H9 (cell line): Measurements from ENCODE around the gene DRICH1. TPM values are rescaled to one million over a fixed set of nuclear protein-coding genes. Genes with fewer than 3 reads are reported as not detected.
"Not testable (repeated sequence)": the region's sequence is repeated elsewhere in the genome, so short reads cannot be mapped to it uniquely, and the experiment has no call there.

Experiments used
- DNase-seq: peaks from one replicate; pipeline ENCODE4 v3.0.0-alpha.2; 2017
- H2AFZ ChIP-seq: one replicate; pipeline ENCODE4 v1.6.1; 2013; ENCODE audit warnings: mild to moderate bottlenecking, low read length, control low read depth, moderate library complexity
- H2AK5ac ChIP-seq: 2 replicates; pipeline ENCODE4 v1.6.1; 2013; ENCODE audit warnings: low read length, control low read depth, mixed read lengths; ENCODE audit not compliant: insufficient read length
- H2BK120ac ChIP-seq: one replicate; pipeline ENCODE4 v1.6.1; 2013; ENCODE audit warnings: low read depth, mild to moderate bottlenecking, low read length, control low read depth, inconsistent platforms; ENCODE audit not compliant: poor library complexity, severe bottlenecking
- H2BK12ac ChIP-seq: 2 replicates; pipeline ENCODE4 v1.6.1; 2013; ENCODE audit warnings: low read length, control low read depth, mixed read lengths, low read depth; ENCODE audit not compliant: insufficient read length
- H2BK15ac ChIP-seq: 2 replicates; pipeline ENCODE4 v1.6.1; 2013; ENCODE audit warnings: low read depth, low read length, control low read depth
- H2BK20ac ChIP-seq: one replicate; pipeline ENCODE4 v1.6.1; 2013; ENCODE audit warnings: low read depth, mild to moderate bottlenecking, low read length, control low read depth, inconsistent platforms; ENCODE audit not compliant: poor library complexity, severe bottlenecking
- H2BK5ac ChIP-seq: 2 replicates; pipeline ENCODE4 v1.6.1; 2013; ENCODE audit warnings: low read length, control low read depth, mixed read lengths; ENCODE audit not compliant: insufficient read length
- H3K14ac ChIP-seq: 2 replicates; pipeline ENCODE4 v1.6.1; 2013; ENCODE audit warnings: low read length, control low read depth; ENCODE audit not compliant: insufficient read depth
- H3K18ac ChIP-seq: 2 replicates; pipeline ENCODE4 v1.6.1; 2013; ENCODE audit warnings: low read depth, mild to moderate bottlenecking, mixed read lengths, low read length, control low read depth; ENCODE audit not compliant: insufficient read length
- H3K23ac ChIP-seq: 2 replicates; pipeline ENCODE4 v1.6.1; 2013; ENCODE audit warnings: low read length, control low read depth, mixed read lengths, low read depth; ENCODE audit not compliant: insufficient read length
- H3K23me2 ChIP-seq: 2 replicates; pipeline ENCODE4 v1.6.1; 2013; ENCODE audit warnings: low read depth, mild to moderate bottlenecking, mixed read lengths, low read length, control low read depth; ENCODE audit not compliant: insufficient read length, poor library complexity, severe bottlenecking
- H3K27ac ChIP-seq: 2 replicates; pipeline ENCODE4 v1.5.1; 2013; ENCODE audit warnings: low read length, control low read depth, mixed read lengths, low read depth; ENCODE audit not compliant: insufficient read length
- H3K27me3 ChIP-seq: 2 replicates; pipeline ENCODE4 v1.6.1; 2013; ENCODE audit warnings: low read length, control low read depth, inconsistent platforms; ENCODE audit not compliant: insufficient read depth
- H3K4ac ChIP-seq: 2 replicates; pipeline ENCODE4 v1.6.1; 2013; ENCODE audit warnings: low read depth, mild to moderate bottlenecking, control low read depth, inconsistent platforms, low read length, moderate library complexity
- H3K4me1 ChIP-seq: 2 replicates; pipeline ENCODE4 v1.6.1; 2013; ENCODE audit warnings: low read length, control low read depth, inconsistent platforms; ENCODE audit not compliant: insufficient read depth
- H3K4me2 ChIP-seq: 2 replicates; pipeline ENCODE4 v1.6.1; 2013; ENCODE audit warnings: low read length, control low read depth, mixed read lengths; ENCODE audit not compliant: insufficient read length, insufficient read depth
- H3K56ac ChIP-seq: 2 replicates; pipeline ENCODE4 v1.6.1; 2013; ENCODE audit warnings: low read depth, mild to moderate bottlenecking, mixed read lengths, low read length, control low read depth; ENCODE audit not compliant: insufficient read length
- H3K79me1 ChIP-seq: 2 replicates; pipeline ENCODE4 v1.6.1; 2013; ENCODE audit warnings: low read depth, mild to moderate bottlenecking, moderate library complexity, low read length, control low read depth, inconsistent platforms; ENCODE audit not compliant: insufficient read depth, poor library complexity, severe bottlenecking
- H3K79me2 ChIP-seq: 2 replicates; pipeline ENCODE4 v1.6.1; 2013; ENCODE audit warnings: low read length, control low read depth, inconsistent platforms; ENCODE audit not compliant: insufficient read depth
- H3K9ac ChIP-seq: 2 replicates; pipeline ENCODE4 v1.6.1; 2013; ENCODE audit warnings: low read length, control low read depth, mixed read lengths; ENCODE audit not compliant: insufficient read length; ENCODE audit errors: extremely low read depth
- H3K9me3 ChIP-seq: one replicate; pipeline ENCODE4 v1.6.1; 2013; ENCODE audit warnings: low read depth, low read length, inconsistent platforms; ENCODE audit not compliant: control insufficient read depth
- H3T11ph ChIP-seq: one replicate; pipeline ENCODE4 v1.6.1; 2013; ENCODE audit warnings: mild to moderate bottlenecking, low read length, control low read depth, inconsistent platforms
- H4K20me1 ChIP-seq: one replicate; pipeline ENCODE4 v1.6.1; 2013; ENCODE audit not compliant: control insufficient read depth, insufficient read length, insufficient read depth
- H4K5ac ChIP-seq: 2 replicates; pipeline ENCODE4 v1.6.1; 2013; ENCODE audit warnings: low read depth, mild to moderate bottlenecking, mixed read lengths, low read length, control low read depth; ENCODE audit not compliant: insufficient read length
- H4K8ac ChIP-seq: replicated peaks from 2 replicates; pipeline ENCODE4 v1.6.1; 2013; ENCODE audit warnings: low read length, control low read depth, mixed read lengths, low read depth; ENCODE audit not compliant: insufficient read length
- H4K91ac ChIP-seq: 2 replicates; pipeline ENCODE4 v1.6.1; 2013; ENCODE audit warnings: low read depth, mild to moderate bottlenecking, moderate library complexity, mixed read lengths, low read length, control low read depth; ENCODE audit not compliant: insufficient read length
- H3K27ac Mint-ChIP-seq, 3 experiments: 2 replicates in 2 of 3; 3 replicates in 1 of 3; pipeline ENCODE4 v1.8.0; 2020 to 2021; ENCODE audit warnings: mixed read lengths in 3 of 3, mild to moderate bottlenecking in 1 of 3, moderate library complexity in 1 of 3
- H3K27me3 Mint-ChIP-seq: 2 replicates; pipeline ENCODE4 v1.8.0; 2021; ENCODE audit warnings: low read depth, mild to moderate bottlenecking, moderate library complexity, mixed read lengths
- H3K36me3 Mint-ChIP-seq, 3 experiments: 2 replicates in 2 of 3; 3 replicates in 1 of 3; pipeline ENCODE4 v1.8.0; 2020 to 2021; ENCODE audit warnings: low read depth in 3 of 3, mixed read lengths in 3 of 3; ENCODE audit not compliant: insufficient read depth in 1 of 3
- H3K4me1 Mint-ChIP-seq, 2 experiments: 2 replicates each; pipeline ENCODE4 v1.8.0; 2020; ENCODE audit warnings: mixed read lengths in 2 of 2
- H3K4me3 Mint-ChIP-seq, 2 experiments: 2 replicates in 1 of 2; 3 replicates in 1 of 2; pipeline ENCODE4 v1.8.0; 2020 to 2021; ENCODE audit warnings: mild to moderate bottlenecking in 2 of 2, mixed read lengths in 2 of 2, moderate library complexity in 1 of 2
- H3K9me3 Mint-ChIP-seq, 2 experiments: 2 replicates in 1 of 2; 3 replicates in 1 of 2; pipeline ENCODE4 v1.8.0; 2020; ENCODE audit warnings: mild to moderate bottlenecking in 2 of 2, mixed read lengths in 2 of 2, moderate library complexity in 1 of 2
- CTCF ChIP-seq: fragments of 200-600 bp; sonication (generic); conservative IDR thresholded peaks from 3 replicates; pipeline ENCODE4 v1.8.0; 2021; ENCODE audit warnings: antibody characterized with exemption, mild to moderate bottlenecking
- WGBS: extraction: QIAGEN DNeasy Blood & Tissue Kit; methylation state at CpG from one replicate; pipeline ENCODE4 v1.1.7; 2013; ENCODE audit warnings: missing lambda C conversion rate, low lambda C conversion rate, mixed read lengths; ENCODE audit not compliant: insufficient read length; ENCODE audit errors: extremely low coverage; 5-methylcytosine and 5-hydroxymethylcytosine counted together
- total RNA-seq: library from RNA; stranded (reverse); gene quantifications from 2 replicates; pipeline ENCODE4 v1.2.1, GENCODE V29; 2021

The DRICH1 gene
- total RNA-seq, 1 experiment from 2014 or later: not detected

- Mint-ChIP-seq H3K4me3 (no peak overlapping the region), H3K9me3 (peaks cover 0 to 1% of the 10 kb centered on the region in 2 experiments; a peak in 1 of 5 replicates), H3K27me3 (no peaks in the 10 kb centered on the region), H3K36me3 (peaks cover 0 to 4% (median 2%) of the 10 kb centered on the region in 3 experiments; a peak in 5 of 7 replicates), H3K27ac (peak overlapping the region in 2 of 3 experiments; percentile 53 to 88; a peak in 2 of 7 replicates), H3K4me1 (peaks cover 31 to 35% of the 10 kb centered on the region in 2 experiments)
- H3K9ac ChIP-seq: no peak overlapping the region
- no peak for DNase-seq
- no peak overlapping the region for H2BK5ac ChIP-seq
- no peak overlapping the region for H3K23ac ChIP-seq
- H2AK5ac ChIP-seq: no peak overlapping the region
- H4K20me1 ChIP-seq: no peaks in the 10 kb centered on the region
- no peak overlapping the region for H2BK15ac ChIP-seq
- H3T11ph ChIP-seq: no peak overlapping the region
- no peak overlapping the region for H3K27ac ChIP-seq
- H4K91ac ChIP-seq: no peak overlapping the region
- no CpG with 5 or more reads among the region's 7 CpGs for WGBS
- H3K4me2 ChIP-seq: no peak overlapping the region
- no peak overlapping the region for H3K4ac ChIP-seq
- no peaks in the 10 kb centered on the region for H3K4me1 ChIP-seq
- H2BK20ac ChIP-seq: no peak overlapping the region
- TF ChIP-seq CTCF: no peak
- no peaks in the 10 kb centered on the region for H3K9me3 ChIP-seq
- no peak overlapping the region for H2BK120ac ChIP-seq
- no peak overlapping the region for H2AFZ ChIP-seq
- no peak overlapping the region for H2BK12ac ChIP-seq
- no peaks in the 10 kb centered on the region for H3K79me2 ChIP-seq
- H3K23me2 ChIP-seq: no peaks in the 10 kb centered on the region
- H3K79me1 ChIP-seq: no peaks in the 10 kb centered on the region
- H3K27me3 ChIP-seq: no peaks in the 10 kb centered on the region
- H4K5ac ChIP-seq: no peak overlapping the region
- no peak overlapping the region for H3K56ac ChIP-seq
- no peak overlapping the region for H3K18ac ChIP-seq
- H4K8ac ChIP-seq: no peak overlapping the region
- H3K14ac ChIP-seq: no peak overlapping the region
Observed at GRCh38 chr22:23673050-23673620, 41.0 kb upstream of the DRICH1 start.

- not testable (repeated sequence) for H3K79me1 ChIP-seq, H2AFZ ChIP-seq, H3T11ph ChIP-seq, H3K14ac ChIP-seq, H3K27ac ChIP-seq, H2BK120ac ChIP-seq, H3K9me3 ChIP-seq, H3K56ac ChIP-seq, H3K23me2 ChIP-seq, H2BK15ac ChIP-seq, H4K91ac ChIP-seq, H2AK5ac ChIP-seq, H3K27me3 ChIP-seq, H4K8ac ChIP-seq, H3K36me3 Mint-ChIP-seq, H3K9me3 Mint-ChIP-seq, H2BK20ac ChIP-seq, H2BK12ac ChIP-seq, H4K5ac ChIP-seq, H3K4ac ChIP-seq, H3K23ac ChIP-seq, H2BK5ac ChIP-seq, H4K20me1 ChIP-seq, H3K4me2 ChIP-seq, H3K79me2 ChIP-seq, H3K18ac ChIP-seq, H3K4me3 Mint-ChIP-seq, H3K27me3 Mint-ChIP-seq, H3K9ac ChIP-seq, DNase-seq, H3K4me1 ChIP-seq
- WGBS: no CpG with 5 or more reads among the region's 8 CpGs
- Mint-ChIP-seq H3K4me1 (peaks cover 24 to 28% of the 10 kb centered on the region in 2 experiments), H3K27ac (peak overlapping the region in 2 of 3 experiments; percentile 88 to 92; a peak in 5 of 7 replicates)
Observed at GRCh38 chr22:23672307-23673049, 40.4 kb upstream of the DRICH1 start.
